A549 (cell line): ENCODE results near the gene TUT4.

Experiments
- EP300 ChIP-seq, 2 experiments: fragments of >200 bp; sonication (Bioruptor Twin); formaldehyde crosslinking; IDR thresholded peaks; 2 replicates in 1 of 2; 3 replicates in 1 of 2; pipeline ENCODE4 v1.6.1; 2016 to 2017
- POLR2A ChIP-seq: IDR thresholded peaks from 2 replicates; pipeline ENCODE4 v1.6.1; 2012; ENCODE audit warnings: mild to moderate bottlenecking, low read length
- RCOR1 ChIP-seq: fragments of 150-350 bp; IDR thresholded peaks from 2 replicates; pipeline ENCODE4 v1.6.1; 2014; ENCODE audit warnings: antibody characterized with exemption, low read length, low read depth
- TF ChIP-seq, protein P1 (sequence below): fragments of >200 bp; sonication (Bioruptor Twin); formaldehyde crosslinking; IDR thresholded peaks from 3 replicates; pipeline ENCODE4 v1.5.1; 2016
- TF ChIP-seq, protein P2 (sequence below): fragments of 450-650 bp; IDR thresholded peaks from 2 replicates; pipeline ENCODE4 v1.6.1; 2014; ENCODE audit warnings: antibody characterized with exemption

DNA sequence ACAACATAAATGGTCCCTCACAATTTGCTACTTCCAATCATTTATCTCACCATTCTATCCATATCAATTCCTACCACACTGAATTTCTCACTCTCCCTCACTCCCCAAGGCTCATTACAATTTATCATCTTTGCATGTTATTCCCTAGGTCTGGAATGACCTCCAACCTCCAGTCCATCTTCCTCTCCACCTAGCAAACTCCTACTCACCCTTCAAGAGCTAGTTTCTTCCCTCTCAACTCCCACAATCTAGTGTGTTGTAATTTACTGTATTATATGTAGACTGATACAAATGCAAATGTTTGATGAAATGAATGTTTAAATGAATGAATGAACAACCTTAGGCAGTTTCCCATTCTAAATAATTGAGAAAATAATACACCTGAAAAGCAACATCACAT, 3.6 kb downstream of the TUT4 start:
- TF ChIP-seq, protein P1, sequence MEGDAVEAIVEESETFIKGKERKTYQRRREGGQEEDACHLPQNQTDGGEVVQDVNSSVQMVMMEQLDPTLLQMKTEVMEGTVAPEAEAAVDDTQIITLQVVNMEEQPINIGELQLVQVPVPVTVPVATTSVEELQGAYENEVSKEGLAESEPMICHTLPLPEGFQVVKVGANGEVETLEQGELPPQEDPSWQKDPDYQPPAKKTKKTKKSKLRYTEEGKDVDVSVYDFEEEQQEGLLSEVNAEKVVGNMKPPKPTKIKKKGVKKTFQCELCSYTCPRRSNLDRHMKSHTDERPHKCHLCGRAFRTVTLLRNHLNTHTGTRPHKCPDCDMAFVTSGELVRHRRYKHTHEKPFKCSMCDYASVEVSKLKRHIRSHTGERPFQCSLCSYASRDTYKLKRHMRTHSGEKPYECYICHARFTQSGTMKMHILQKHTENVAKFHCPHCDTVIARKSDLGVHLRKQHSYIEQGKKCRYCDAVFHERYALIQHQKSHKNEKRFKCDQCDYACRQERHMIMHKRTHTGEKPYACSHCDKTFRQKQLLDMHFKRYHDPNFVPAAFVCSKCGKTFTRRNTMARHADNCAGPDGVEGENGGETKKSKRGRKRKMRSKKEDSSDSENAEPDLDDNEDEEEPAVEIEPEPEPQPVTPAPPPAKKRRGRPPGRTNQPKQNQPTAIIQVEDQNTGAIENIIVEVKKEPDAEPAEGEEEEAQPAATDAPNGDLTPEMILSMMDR = no peak
- TF ChIP-seq EP300 (IDR thresholded peaks at IDR 0.05) = no peak
- TF ChIP-seq, protein P2, sequence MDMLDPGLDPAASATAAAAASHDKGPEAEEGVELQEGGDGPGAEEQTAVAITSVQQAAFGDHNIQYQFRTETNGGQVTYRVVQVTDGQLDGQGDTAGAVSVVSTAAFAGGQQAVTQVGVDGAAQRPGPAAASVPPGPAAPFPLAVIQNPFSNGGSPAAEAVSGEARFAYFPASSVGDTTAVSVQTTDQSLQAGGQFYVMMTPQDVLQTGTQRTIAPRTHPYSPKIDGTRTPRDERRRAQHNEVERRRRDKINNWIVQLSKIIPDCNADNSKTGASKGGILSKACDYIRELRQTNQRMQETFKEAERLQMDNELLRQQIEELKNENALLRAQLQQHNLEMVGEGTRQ = no peak
- TF ChIP-seq POLR2A = no peak
- TF ChIP-seq RCOR1 = no peak
